Right cardiac atrium (tissue), 5 donors: ENCODE results near the gene CNTNAP1. TPM values are rescaled to one million over a fixed set of nuclear protein-coding genes. Genes with fewer than 3 reads are reported as not detected.

Source experiments
- ATAC-seq, 2 donors: fragments of 200-7000 bp; cut with Tn5 transposase; one replicate each; pipeline versions ENCODE4 v1.8.0 to v1.9.1; 2020; ENCODE audit warnings: moderate library complexity in 2 of 2, mild to moderate bottlenecking in 1 of 2
- DNase-seq, 3 donors: peaks; one replicate each; pipeline ENCODE4 v3.0.0-alpha.2; 2020
- H3K27ac ChIP-seq: one replicate; pipeline ENCODE4 v1.5.1; 2013; ENCODE audit warnings: mild to moderate bottlenecking, low read length, control low read depth, moderate library complexity
- H3K27me3 ChIP-seq: one replicate; pipeline ENCODE4 v1.6.1; 2013; ENCODE audit not compliant: control insufficient read depth, insufficient read depth
- H3K4me1 ChIP-seq: one replicate; pipeline ENCODE4 v1.6.1; 2013; ENCODE audit warnings: low read length; ENCODE audit not compliant: control insufficient read depth, insufficient read depth
- H3K4me3 ChIP-seq: one replicate; pipeline ENCODE4 v1.5.1; 2013; ENCODE audit warnings: low read length, control low read depth
- H3K9me3 ChIP-seq: one replicate; pipeline ENCODE4 v1.6.1; 2013; ENCODE audit warnings: low read length; ENCODE audit not compliant: control insufficient read depth
- WGBS: extraction: QIAGEN DNeasy Blood & Tissue Kit; methylation state at CpG from one replicate; pipeline ENCODE4 v1.1.7; 2013; 5-methylcytosine and 5-hydroxymethylcytosine counted together
- intact Hi-C, 4 donors: fragments of 100-400 bp; cut with DNase I; formaldehyde crosslinking; loops; one replicate each; pipeline versions ENCODE4 v1.11.0 to v1.14.0; 2022 to 2023
- polyA plus RNA-seq: library from polyadenylated mRNA; stranded (reverse); fragments of 200-250 nt; gene quantifications from one replicate; pipeline ENCODE4 v1.2.3, GENCODE V29; 2013
- total RNA-seq, 4 donors: library from RNA; stranded (reverse); fragmentation: NEBNext Ultra II Directional; extraction: Animal tissue kit (Norgen Biotek cat#: 25700); gene quantifications; one replicate each; pipeline ENCODE4 v1.2.1, GENCODE V29; 2021
- donor health status: healthy with polysubstance abuse.
- donor health status: DM: no; HTN: yes; CAD: no.
- donor health status: DM: no; HTN: no; CAD: no.
- donor health status: DM: no; HTN: yes; CAD: no; lungs with severe emphysema.
- donor health status: DM: yes; HTN: yes; CAD: no.

Gene CNTNAP1
- total and polyA plus RNA-seq, 5 donors = 4.6 to 9.9 (median 6.8) TPM

DNA sequence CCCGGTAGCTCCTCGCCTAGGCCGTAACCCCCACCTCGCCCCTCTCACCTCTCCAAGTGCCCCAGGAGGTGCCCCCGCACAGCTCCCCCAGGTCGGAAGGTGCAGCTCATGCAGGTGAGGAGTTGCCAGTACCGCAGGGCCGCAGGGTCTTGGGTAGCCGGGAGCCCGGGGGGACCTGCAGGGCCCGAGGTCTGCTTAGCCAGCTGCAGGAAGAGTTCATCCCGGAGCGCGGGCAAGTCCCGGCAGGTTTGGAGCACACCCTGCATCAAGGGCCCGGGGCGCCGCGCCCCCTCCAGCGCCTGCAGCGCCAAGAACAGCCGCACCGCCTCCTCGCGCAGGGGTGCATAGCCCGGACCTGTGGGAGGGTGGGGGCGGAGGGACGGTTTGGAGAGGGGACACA is 10.3 kb upstream of the CNTNAP1 start:
- ATAC-seq (no peak), DNase-seq (peak in 2 of 3 donors; percentile 60 to 64)
- Histone ChIP-seq H3K4me3 (no peak overlapping the region), H3K27ac (no peak overlapping the region), H3K27me3 (no peaks in the 10 kb centered on the region), H3K4me1 (peaks cover 9% of the 10 kb centered on the region), H3K9me3 (no peaks in the 10 kb centered on the region)
- intact Hi-C loops = loop anchor here in 1 of 4 donors (10.0 kb wide), 1 partner anchor 67 kb away; the partner anchor contains the start of genes RETREG3 and TUBG1
- 81% methylated on average over 28 of the region's 28 CpGs for WGBS

DNA sequence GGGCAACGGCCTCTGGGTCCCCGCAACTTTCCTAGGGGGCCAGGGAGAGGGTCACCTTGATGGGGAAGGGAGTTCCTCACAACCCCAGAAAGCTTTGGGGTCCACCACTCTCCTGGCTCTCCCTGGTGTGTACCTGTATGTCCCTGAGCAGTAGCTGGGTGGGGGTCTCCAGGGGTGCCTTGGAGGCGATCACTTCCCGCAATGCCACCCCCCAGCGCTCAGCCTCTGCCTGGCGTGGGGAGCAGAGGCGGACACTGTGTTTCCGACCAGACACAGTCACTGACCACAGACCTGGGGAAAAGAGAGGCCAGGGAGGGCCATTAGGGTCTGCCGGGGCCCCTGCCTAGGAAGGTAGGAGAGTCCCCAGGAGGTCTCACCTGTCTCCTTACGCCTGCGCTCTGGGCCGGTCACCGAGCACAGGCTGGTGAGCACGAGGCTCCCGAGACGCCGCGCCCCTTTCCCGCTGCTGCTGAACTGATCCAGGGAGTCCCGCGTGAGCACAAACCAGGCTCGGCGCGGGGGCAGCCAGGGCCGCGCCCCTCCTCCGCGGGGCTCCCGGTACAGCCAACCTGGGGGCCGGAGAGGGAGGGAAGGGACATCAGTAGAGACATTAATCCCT is 9.0 kb upstream of the CNTNAP1 start:
- 58% methylated on average over 30 of the region's 30 CpGs for WGBS
- peak overlapping the region; percentile 47 for H3K4me3 ChIP-seq
- intact Hi-C loops = loop anchor here in 1 of 4 donors (10.0 kb wide), 1 partner anchor 69 kb away; the partner anchor contains the start of genes RETREG3 and TUBG1
- peaks cover 4% of the 10 kb centered on the region for H3K4me1 ChIP-seq
- ATAC-seq (no peak), DNase-seq (peak in 2 of 3 donors; percentile 74 to 79)
- no peaks in the 10 kb centered on the region for H3K27me3 ChIP-seq
- H3K9me3 ChIP-seq = no peaks in the 10 kb centered on the region
- H3K27ac ChIP-seq = no peak overlapping the region

DNA sequence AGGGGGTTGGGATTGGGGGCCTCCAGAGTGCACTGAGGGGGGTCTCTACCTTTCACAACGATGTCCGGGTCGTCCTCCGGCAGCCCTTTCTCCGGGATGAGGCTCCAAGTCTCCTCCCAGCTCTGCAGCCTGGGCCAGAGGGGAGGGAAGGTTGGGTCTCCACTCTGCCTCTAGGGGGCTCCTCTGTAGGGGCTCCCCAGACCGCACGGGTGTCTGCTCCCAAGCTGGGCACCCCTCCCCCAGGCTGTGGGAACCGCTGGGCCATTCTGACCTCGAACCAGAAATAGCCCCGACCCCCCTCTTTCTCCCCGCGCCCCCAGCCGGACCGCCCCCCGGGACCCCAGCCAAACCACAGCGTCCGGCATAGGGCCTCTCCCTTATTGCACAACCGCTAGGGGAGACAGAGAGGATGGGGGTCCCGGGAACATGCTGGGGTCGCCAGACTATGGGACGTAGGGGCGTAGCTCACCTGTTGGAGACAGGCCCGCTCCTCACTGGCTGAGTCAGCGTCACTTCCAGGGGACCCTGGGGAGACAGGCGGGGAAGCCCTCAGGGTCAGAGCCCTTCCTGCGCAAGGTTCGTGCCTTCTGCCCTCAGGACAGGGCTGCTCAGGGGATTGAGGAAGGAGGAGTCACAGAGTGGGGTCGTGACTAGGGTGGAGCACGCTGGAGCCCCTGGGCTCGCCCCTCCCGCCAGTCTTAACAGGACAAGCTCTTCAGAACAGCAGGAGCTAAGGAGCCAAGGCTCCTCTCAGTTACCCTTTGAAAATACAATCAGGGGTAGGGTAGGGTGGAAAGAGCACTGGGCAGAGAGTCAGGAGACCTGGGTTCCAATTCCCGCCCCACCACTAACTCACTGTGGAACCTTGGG is 8.2 kb upstream of the CNTNAP1 start:
- ATAC-seq (peak; percentile 2 to 8), DNase-seq (peak; percentile 80 to 94 (median 89))
- H3K4me3 ChIP-seq = peak overlapping the region; percentile 47
- 11% methylated on average over 32 of the region's 32 CpGs for WGBS
- H3K27ac ChIP-seq = peak overlapping the region; percentile 61
- intact Hi-C loops = loop anchor here in 1 of 4 donors (10.0 kb wide), 1 partner anchor 69 kb away; the partner anchor contains the start of genes RETREG3 and TUBG1
- H3K4me1 ChIP-seq = peaks cover 5% of the 10 kb centered on the region
- H3K27me3 ChIP-seq = no peaks in the 10 kb centered on the region
- H3K9me3 ChIP-seq = no peaks in the 10 kb centered on the region

DNA sequence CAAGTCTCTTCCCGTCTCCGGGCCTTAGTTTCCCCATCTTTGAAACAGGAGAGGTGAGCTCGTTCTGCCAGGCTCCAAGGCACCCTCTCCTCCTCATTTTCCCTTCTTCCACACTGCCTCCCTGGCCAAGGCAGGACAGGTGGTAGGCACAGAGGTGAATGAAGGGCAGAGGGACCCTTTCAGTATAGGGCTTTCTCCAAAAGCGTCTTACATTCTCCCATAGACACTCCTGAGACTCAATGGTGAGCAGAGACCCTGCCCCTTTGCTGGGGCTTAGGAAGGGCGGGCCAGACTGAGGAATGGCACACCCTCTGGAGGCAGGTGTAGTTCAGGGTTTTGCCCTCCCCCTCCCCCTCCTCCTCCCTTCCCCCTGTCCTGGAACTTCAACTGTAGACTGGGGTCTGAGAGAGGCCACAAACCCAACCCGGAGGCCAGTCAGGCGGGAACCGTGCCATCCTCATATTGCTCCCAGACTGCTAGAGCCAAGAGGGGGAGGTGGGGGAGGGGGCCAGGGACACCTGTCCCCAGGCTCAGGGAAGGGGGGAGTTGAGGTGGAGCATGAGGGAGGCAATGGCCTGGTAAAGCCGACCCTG is 7.5 kb upstream of the CNTNAP1 start:
- intact Hi-C loops = loop anchor here in 3 of 4 donors (5.0 to 10.0 kb wide), 3 partner anchors 68 to 98 kb away; partner anchors contain the start of genes RETREG3 (in 2 of the 3), TUBG1 (in 2 of the 3) and PSMC3IP (in 1 of the 3)
- ATAC-seq = no peak
- Histone ChIP-seq H3K27me3 (no peaks in the 10 kb centered on the region), H3K4me3 (peak overlapping the region; percentile 47), H3K9me3 (no peaks in the 10 kb centered on the region), H3K4me1 (peaks cover 5% of the 10 kb centered on the region), H3K27ac (peak overlapping the region; percentile 61)
- peak in 2 of 3 donors; percentile 68 to 70 for DNase-seq
- WGBS = 30% methylated on average over 9 of the region's 9 CpGs

DNA sequence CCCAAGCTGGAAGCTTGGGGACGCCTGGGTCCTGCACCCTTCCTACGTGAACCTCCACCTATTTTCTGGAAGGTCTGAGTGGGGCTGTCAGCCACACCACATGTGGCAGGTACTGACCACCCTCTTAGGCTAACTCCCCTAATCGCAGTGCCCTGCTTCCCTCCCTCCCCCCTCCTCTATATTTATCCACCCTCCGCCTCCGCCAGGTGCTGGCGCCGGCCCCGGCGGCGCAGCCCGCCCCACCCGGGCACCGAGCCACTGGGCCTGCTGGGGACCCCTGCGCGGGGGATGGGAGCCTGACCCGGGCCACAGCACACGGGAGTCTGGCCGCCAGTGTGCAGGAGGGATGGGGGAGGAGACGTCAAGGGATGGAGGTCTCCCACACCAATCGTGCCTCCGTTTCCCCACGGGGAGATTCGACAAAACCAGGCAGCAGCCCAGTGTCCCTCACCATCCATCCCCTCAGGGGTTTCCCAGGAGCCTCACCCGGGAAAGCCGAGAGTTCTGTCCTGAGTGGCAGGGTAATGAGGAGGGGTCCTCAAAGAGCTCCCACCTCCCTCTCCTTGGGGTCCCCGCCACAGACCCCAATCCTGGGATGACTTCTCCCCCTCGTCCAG is 6.9 kb upstream of the CNTNAP1 start:
- Histone ChIP-seq H3K27me3 (no peaks in the 10 kb centered on the region), H3K4me1 (peaks cover 5% of the 10 kb centered on the region), H3K4me3 (peak overlapping the region; percentile 47), H3K27ac (peak overlapping the region; percentile 62), H3K9me3 (no peaks in the 10 kb centered on the region)
- ATAC-seq (no peak), DNase-seq (peak in 2 of 3 donors; percentile 76 to 86)
- WGBS = 2% methylated on average over 27 of the region's 27 CpGs
- intact Hi-C loops = loop anchor here in 3 of 4 donors (5.0 to 10.0 kb wide), 3 partner anchors 68 to 98 kb away; partner anchors contain the start of genes RETREG3 (in 2 of the 3), TUBG1 (in 2 of the 3) and PSMC3IP (in 1 of the 3)

DNA sequence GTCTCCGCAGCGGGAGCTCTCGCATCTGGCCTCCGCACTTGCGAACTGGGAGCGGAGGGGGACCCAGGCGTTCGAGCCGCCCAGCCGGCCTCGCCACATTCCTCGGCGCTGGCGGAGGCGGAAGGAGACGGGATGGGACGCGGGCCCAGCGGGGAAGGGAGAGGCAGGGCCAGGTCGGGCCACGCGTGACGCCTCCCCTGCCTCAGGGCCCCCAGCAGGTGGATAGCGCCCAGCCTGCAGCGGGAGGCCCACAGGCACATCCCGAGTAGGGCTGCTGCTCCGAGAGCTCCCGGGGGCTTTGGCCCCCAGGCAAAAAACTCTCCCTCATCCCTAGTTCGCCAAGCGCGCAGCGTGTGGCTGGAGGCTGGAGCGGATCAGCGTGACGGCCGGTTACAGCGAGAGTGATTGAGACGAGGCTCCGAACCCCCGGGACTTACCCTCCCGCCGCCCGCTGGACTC is 6.3 kb upstream of the CNTNAP1 start:
- WGBS = under 1% methylated on average over 43 of the region's 43 CpGs
- intact Hi-C loops = loop anchor here in 3 of 4 donors (5.0 to 10.0 kb wide), 3 partner anchors 69 to 99 kb away; partner anchors contain the start of genes RETREG3 (in 2 of the 3), TUBG1 (in 2 of the 3) and PSMC3IP (in 1 of the 3)
- Histone ChIP-seq H3K4me1 (peaks cover 5% of the 10 kb centered on the region), H3K27ac (peak overlapping the region; percentile 62), H3K9me3 (no peaks in the 10 kb centered on the region), H3K27me3 (no peaks in the 10 kb centered on the region), H3K4me3 (peak overlapping the region; percentile 47)
- ATAC-seq (peak; percentile 4), DNase-seq (peak; percentile 68 to 89 (median 88))

DNA sequence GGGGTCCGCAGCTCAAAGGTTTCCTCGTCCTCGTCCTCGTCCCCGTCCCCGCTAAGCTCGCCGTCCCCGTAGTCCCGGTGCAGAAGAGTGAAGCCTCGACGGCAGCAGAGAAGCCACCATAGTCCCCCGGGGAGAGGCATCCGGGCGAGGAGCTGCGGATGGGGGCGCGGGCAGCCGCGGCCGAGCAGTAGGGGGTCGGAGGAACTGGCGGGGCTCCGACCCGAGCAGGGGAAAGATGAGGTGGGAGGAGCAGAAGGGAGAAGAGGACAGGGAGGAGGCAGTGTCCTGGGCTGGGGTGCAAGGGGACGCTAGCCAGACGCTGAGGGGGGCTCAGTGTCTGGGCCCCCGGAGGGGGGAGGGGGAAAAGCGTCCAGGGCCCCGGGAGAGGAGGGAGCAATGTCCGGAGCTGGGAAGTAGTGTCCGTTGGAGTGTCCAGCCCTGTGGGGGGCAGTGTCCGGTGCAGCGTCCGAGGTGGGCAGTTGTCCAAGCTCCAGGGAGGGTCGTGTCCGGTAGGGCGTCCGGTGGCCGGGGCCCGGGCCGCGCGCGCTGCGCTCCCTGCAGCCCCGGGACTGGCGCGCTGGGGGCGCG is 5.8 kb upstream of the CNTNAP1 start, which contains the start of gene PLEKHH3:
PLEKHH3 (minus strand) TSS at position 571 of the 588 bp plus-strand sequence; CDS start at position 140, 431 bp downstream.
- peaks cover 5% of the 10 kb centered on the region for H3K4me1 ChIP-seq
- no peaks in the 10 kb centered on the region for H3K9me3 ChIP-seq
- H3K27me3 ChIP-seq = no peaks in the 10 kb centered on the region
- no peak for DNase-seq
- H3K4me3 ChIP-seq = peak within 1 kb of the TSS; percentile 80
- under 1% methylated on average over 51 of the region's 51 CpGs for WGBS
- intact Hi-C loops = loop anchor here in 3 of 4 donors (5.0 to 10.0 kb wide), 3 partner anchors 69 to 99 kb away; partner anchors contain the start of genes RETREG3 (in 2 of the 3), TUBG1 (in 2 of the 3) and PSMC3IP (in 1 of the 3)
- H3K27ac ChIP-seq = peak within 1 kb of the TSS; percentile 99
- peak in 1 of 2 donors; percentile 0 for ATAC-seq

DNA sequence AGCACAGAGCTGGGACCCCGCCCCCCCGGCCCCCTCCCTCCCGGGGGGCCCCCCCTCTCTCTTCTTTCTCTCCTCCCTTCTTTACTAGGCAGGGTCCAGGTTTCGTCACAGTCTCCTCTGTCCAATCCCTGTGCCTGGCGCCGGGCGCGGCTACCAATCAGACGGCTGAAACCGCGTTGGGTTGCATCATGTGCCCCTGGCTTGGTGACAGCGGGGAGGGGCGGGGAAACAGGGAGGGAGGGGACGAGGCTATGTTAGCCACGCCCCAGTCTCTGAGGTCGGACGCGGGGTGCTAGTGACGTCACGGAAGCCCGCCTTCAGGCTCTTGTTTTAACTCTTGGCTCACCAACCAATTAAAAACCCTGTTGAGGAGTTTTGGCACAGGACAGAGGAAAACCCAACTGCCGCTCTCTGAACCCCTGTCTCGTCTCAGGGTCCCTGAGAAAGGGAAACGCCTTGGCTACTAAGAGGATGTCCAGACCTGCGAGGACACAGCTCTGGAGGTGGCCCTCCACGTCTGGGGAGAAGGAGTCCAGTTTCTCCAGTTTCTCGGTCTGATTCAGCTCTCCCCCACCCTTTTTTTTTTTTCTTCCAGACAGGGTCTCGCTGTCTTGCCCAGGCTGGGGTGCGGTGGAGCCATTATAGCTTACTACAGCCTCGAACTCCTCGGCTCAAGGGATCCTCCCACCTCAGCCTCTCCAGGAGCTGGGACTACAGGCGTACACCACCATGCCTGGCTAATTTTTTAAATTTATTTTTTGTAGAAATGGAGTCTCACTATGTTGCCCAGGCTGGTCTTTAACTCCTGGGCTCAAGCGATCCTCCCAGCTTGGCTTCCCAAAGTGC is 5.1 kb upstream of the CNTNAP1 start:
- Histone ChIP-seq H3K4me1 (peaks cover 5% of the 10 kb centered on the region), H3K27me3 (no peaks in the 10 kb centered on the region), H3K4me3 (peak overlapping the region; percentile 80), H3K27ac (peak overlapping the region; percentile 99), H3K9me3 (no peaks in the 10 kb centered on the region)
- peak; percentile 100 for DNase-seq
- ATAC-seq = peak; percentile 80 to 82
- WGBS = 2% methylated on average over 33 of the region's 33 CpGs
- intact Hi-C loops = loop anchor here in 3 of 4 donors (5.0 to 10.0 kb wide), 3 partner anchors 70 to 100 kb away; partner anchors contain the start of genes RETREG3 (in 2 of the 3), TUBG1 (in 2 of the 3) and PSMC3IP (in 1 of the 3)
